ENCODE measurements around the gene PRKCI.
"Not testable (repeated sequence)": the region's sequence is repeated elsewhere in the genome, so short reads cannot be mapped to it uniquely, and the experiment has no call there.

Gene PRKCI

GRCh38 chr3:170196833-170197232 lies 25.4 kb upstream of the PRKCI start:
- no peak overlapping the region for H3K4me3 ChIP-seq
- no peak overlapping the region for H3K27ac ChIP-seq
- no peak for TF ChIP-seq Cebpa-rat (IDR thresholded peaks at IDR 0.05)
- no peaks in the 10 kb centered on the region for H3K27me3 ChIP-seq
- H3K4me1 ChIP-seq, result no peaks in the 10 kb centered on the region
- H3K9me3 ChIP-seq (replicated peaks in 1 of 11), result peaks cover 0 to 8% (median 3%) of the 10 kb centered on the region in 11 experiments; a peak in 3 of 22 replicates
- no peak overlapping the region for H3K4me2 ChIP-seq
- no peaks in the 10 kb centered on the region for H3K36me3 ChIP-seq
- H3K9ac ChIP-seq, result no peak overlapping the region
- H4K20me1 ChIP-seq, result no peaks in the 10 kb centered on the region

DNA sequence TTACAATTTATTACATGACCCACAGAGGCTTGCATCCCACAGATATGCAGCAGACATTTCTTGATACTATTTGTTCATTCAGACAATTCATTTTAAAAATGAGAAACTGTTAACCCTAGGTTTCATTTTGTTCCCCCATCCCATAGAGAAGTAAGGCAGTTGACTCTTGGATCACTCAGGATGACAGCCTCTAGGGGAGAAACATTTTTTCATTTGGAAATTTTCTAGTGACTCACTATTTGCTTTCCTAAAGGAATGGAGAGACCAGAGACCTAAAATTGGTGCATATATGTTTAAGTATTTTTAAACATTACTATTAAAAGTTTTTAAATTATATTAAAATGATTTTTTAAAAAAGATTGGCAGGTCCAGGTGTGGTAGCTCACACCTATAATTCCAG lies 21.2 kb upstream of the PRKCI start:
- Histone ChIP-seq H3K27ac (no peak overlapping the region), H3K4me3 (no peak overlapping the region)
- TF ChIP-seq Cebpa-rat (IDR thresholded peaks at IDR 0.05), result no peak

DNA sequence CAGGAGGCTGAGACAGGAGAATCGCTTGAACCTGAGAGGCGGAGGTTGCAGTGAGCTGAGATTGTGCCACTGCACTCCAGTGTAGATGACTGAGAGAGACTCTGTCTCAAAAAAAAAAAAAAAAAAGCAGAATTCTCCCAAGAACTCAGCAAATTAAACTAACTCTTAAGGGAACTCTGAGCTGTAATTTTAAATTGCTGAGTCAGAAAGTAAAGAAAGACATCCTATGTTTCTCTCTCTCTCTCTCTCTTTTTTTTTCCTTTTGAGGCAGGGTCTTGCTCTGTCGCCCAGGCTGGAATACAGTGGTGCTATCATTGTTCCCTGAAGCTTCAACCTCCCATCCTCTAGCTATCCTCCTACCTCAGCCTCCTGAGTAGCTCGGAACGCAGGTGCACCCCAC lies 20.7 kb upstream of the PRKCI start:
- Histone ChIP-seq H4K20me1 (no peaks in the 10 kb centered on the region), H3K4me2 (no peak overlapping the region), H3K4me3 (no peak overlapping the region), H3K9ac (no peak overlapping the region), H3K27me3 (no peaks in the 10 kb centered on the region), H3K4me1 (no peaks in the 10 kb centered on the region), H3K9me3 (replicated peaks in 1 of 11) (no peaks in the 10 kb centered on the region), H3K36me3 (no peaks in the 10 kb centered on the region), H3K27ac (no peak overlapping the region)
- no peak for TF ChIP-seq Cebpa-rat (IDR thresholded peaks at IDR 0.05)

More for the DNA sequence above, 21.2 kb upstream of the PRKCI start:
- Histone ChIP-seq H3K4me1 (no peaks in the 10 kb centered on the region), H3K36me3 (no peaks in the 10 kb centered on the region), H4K20me1 (no peaks in the 10 kb centered on the region), H3K27me3 (no peaks in the 10 kb centered on the region), H3K9ac (no peak overlapping the region), H3K9me3 (replicated peaks in 1 of 11) (no peaks in the 10 kb centered on the region), H3K4me2 (no peak overlapping the region)

- Histone ChIP-seq H3K27ac (no peak overlapping the region), H4K20me1 (no peaks in the 10 kb centered on the region), H3K4me1 (peaks cover 0 to under 1% (median 0%) of the 10 kb centered on the region in 10 experiments; a peak in 2 of 20 replicates), H3K27me3 (no peaks in the 10 kb centered on the region), H3K4me3 (no peak overlapping the region), H3K9me3 (replicated peaks in 1 of 11) (no peaks in the 10 kb centered on the region), H3K4me2 (no peak overlapping the region), H3K36me3 (no peaks in the 10 kb centered on the region), H3K9ac (no peak overlapping the region)
- TF ChIP-seq Cebpa-rat (IDR thresholded peaks at IDR 0.05), result no peak
These were observed 18.8 kb upstream of the PRKCI start for GRCh38 chr3:170203457-170203856.

DNA sequence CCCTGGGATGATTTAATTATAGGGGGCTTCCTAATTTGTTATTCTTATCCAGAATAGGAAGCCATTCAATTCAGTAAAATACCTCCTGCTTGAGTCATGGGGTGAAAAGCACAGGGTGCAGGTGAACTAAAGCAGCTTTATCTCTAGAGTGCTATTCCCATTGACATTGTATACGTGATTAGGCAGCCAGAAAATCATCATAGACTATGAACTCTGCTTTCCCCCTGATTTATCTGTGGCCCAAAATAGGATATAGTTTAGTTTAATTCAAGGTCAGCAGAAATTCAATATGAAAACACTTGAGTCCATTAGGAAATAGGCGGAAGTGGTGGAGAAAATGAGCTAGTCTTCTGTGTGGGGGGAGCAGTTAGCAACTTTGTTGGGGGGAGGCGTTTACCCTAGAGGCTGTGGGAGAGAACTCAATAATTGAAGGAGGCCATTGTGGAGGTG lies 18.2 kb upstream of the PRKCI start:
- Histone ChIP-seq H3K4me2 (no peak overlapping the region), H3K27ac (no peak overlapping the region), H3K36me3 (no peaks in the 10 kb centered on the region), H3K9me3 (replicated peaks in 1 of 11) (peaks cover 0 to 2% (median 0%) of the 10 kb centered on the region in 11 experiments; a peak in 6 of 22 replicates), H3K27me3 (no peaks in the 10 kb centered on the region), H3K4me3 (no peak overlapping the region), H3K4me1 (peaks cover 0 to 6% (median 3%) of the 10 kb centered on the region in 10 experiments; a peak in 8 of 20 replicates), H4K20me1 (no peaks in the 10 kb centered on the region), H3K9ac (no peak overlapping the region)
- TF ChIP-seq Cebpa-rat (IDR thresholded peaks at IDR 0.05), result no peak

DNA sequence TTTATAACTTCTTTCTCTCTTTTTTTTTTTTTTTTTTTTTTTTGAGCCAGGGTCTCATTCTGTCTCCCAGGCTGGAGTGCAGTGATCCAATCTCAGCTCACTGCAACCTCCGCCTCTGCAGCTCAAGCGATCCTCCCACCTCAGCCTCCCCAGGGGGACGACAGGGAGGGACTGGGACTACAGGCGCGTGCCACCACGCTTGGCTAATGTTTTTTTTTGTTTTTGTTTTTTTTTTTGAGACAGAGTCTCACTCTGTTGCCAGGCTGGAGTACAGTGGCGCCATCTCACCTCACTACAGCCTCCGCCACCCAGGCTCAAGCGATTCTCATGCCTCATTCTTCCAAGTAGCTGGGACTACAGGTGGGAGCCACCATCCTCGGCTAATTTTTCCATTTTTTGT lies 17.7 kb upstream of the PRKCI start:
- Histone ChIP-seq H3K27me3 (no peaks in the 10 kb centered on the region), H3K4me1 (peaks cover 0 to 10% (median 6%) of the 10 kb centered on the region in 10 experiments; a peak in 8 of 20 replicates), H3K9ac (no peak overlapping the region), H3K9me3 (replicated peaks in 1 of 11) (peaks cover 0 to 7% (median 4%) of the 10 kb centered on the region in 11 experiments; a peak in 13 of 22 replicates), H3K36me3 (no peaks in the 10 kb centered on the region), H3K27ac (no peak overlapping the region), H4K20me1 (no peaks in the 10 kb centered on the region), H3K4me3 (no peak overlapping the region), H3K4me2 (no peak overlapping the region)
- TF ChIP-seq Cebpa-rat (IDR thresholded peaks at IDR 0.05), result no peak

GRCh38 chr3:170205302-170205701 lies 16.9 kb upstream of the PRKCI start:
- no peak overlapping the region for H3K4me2 ChIP-seq
- no peak overlapping the region for H3K27ac ChIP-seq
- no peak overlapping the region for H3K9ac ChIP-seq
- H3K27me3 ChIP-seq, result no peaks in the 10 kb centered on the region
- no peaks in the 10 kb centered on the region for H4K20me1 ChIP-seq
- peaks cover 0 to 10% (median 6%) of the 10 kb centered on the region in 10 experiments; a peak in 8 of 20 replicates for H3K4me1 ChIP-seq
- H3K36me3 ChIP-seq, result no peaks in the 10 kb centered on the region
- H3K4me3 ChIP-seq, result no peak overlapping the region
- H3K9me3 ChIP-seq (replicated peaks in 1 of 11), result peaks cover 0 to 15% (median 11%) of the 10 kb centered on the region in 11 experiments; a peak in 15 of 22 replicates
- no peak for TF ChIP-seq Cebpa-rat (IDR thresholded peaks at IDR 0.05)

DNA sequence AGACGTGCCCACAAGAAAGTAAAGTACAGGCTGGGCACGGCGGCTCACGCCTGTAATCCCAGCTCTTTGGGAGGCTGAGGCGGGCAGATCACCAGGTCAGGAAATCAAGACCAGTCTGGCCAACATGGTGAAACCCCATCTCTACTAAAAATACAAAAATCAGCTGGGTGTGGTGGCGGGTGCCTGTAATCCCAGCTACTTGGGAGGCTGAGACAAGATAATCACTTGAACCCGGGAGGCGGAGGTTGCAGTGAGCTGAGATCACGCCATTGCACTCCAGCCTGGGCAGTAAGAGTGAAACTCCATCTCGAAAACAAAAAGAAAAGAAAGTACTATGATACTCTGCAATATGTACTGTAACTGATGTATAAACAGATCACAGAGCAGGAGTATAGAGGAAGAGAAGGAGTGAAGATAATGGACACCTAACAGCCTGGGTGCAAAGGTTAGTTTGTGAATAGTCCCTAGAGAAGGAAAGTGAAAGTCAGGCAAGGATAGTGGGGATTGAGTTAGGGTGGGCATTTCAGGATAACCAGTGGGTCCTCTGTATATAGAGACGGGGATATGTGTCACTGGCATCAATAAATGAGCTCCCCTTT lies 16.0 kb upstream of the PRKCI start:
- not testable (repeated sequence) for H4K20me1 ChIP-seq, H3K27me3 ChIP-seq, H3K36me3 ChIP-seq, H3K9ac ChIP-seq, H3K4me2 ChIP-seq, H3K27ac ChIP-seq, H3K4me3 ChIP-seq
- H3K4me1 ChIP-seq, result peaks cover 0 to 10% (median 6%) of the 10 kb centered on the region in 10 experiments; a peak in 8 of 20 replicates
- H3K9me3 ChIP-seq (replicated peaks in 1 of 11), result peaks cover 4 to 25% (median 14%) of the 10 kb centered on the region in 11 experiments; a peak in 16 of 22 replicates

- Histone ChIP-seq H3K9me3 (replicated peaks in 1 of 11) (peaks cover 8 to 27% (median 15%) of the 10 kb centered on the region in 11 experiments; a peak in 16 of 22 replicates), H3K4me3 (no peak overlapping the region), H3K36me3 (no peaks in the 10 kb centered on the region), H3K4me2 (no peak overlapping the region), H3K27ac (no peak overlapping the region), H4K20me1 (no peaks in the 10 kb centered on the region), H3K9ac (no peak overlapping the region), H3K27me3 (no peaks in the 10 kb centered on the region), H3K4me1 (peaks cover 0 to 10% (median 6%) of the 10 kb centered on the region in 10 experiments; a peak in 8 of 20 replicates)
- no peak for TF ChIP-seq Cebpa-rat (IDR thresholded peaks at IDR 0.05)
These were observed 14.5 kb upstream of the PRKCI start for GRCh38 chr3:170207717-170208116.

- Histone ChIP-seq H4K20me1 (no peaks in the 10 kb centered on the region), H3K9ac (no peak overlapping the region), H3K4me3 (no peak overlapping the region), H3K4me2 (no peak overlapping the region), H3K4me1 (peaks cover 0 to 10% (median 6%) of the 10 kb centered on the region in 10 experiments; a peak in 8 of 20 replicates), H3K27ac (no peak overlapping the region), H3K9me3 (replicated peaks in 1 of 11) (peaks cover 13 to 34% (median 23%) of the 10 kb centered on the region in 11 experiments; a peak in 18 of 22 replicates), H3K27me3 (no peaks in the 10 kb centered on the region), H3K36me3 (no peaks in the 10 kb centered on the region)
- no peak for TF ChIP-seq Cebpa-rat (IDR thresholded peaks at IDR 0.05)
These were observed 10.6 kb upstream of the PRKCI start for GRCh38 chr3:170211668-170212067.

Data from BLaER1 treated with 17β-estradiol and CSF1 and Interleukin-3, amounts not matched to agents 10 nM and 100 nM (cell line).